Large intestine (tissue), 3 donors: Measurements from ENCODE around the gene PRPF19. TPM values are rescaled to one million over a fixed set of nuclear protein-coding genes. Genes with fewer than 3 reads are reported as not detected.

Source experiments
- DNase-seq, 2 donors: peaks; one replicate each; pipeline versions ENCODE4 v3.0.0 to v3.0.0-alpha.2; 2013
- H3K27ac ChIP-seq: one replicate; pipeline ENCODE4 v1.5.1; 2013; ENCODE audit warnings: low read length
- H3K27me3 ChIP-seq: 2 replicates; pipeline ENCODE4 v1.6.1; 2013; ENCODE audit warnings: low read length; ENCODE audit not compliant: control insufficient read depth, insufficient read depth
- H3K36me3 ChIP-seq: 2 replicates; pipeline ENCODE4 v1.6.1; 2013; ENCODE audit warnings: low read length; ENCODE audit not compliant: control insufficient read depth, insufficient read depth
- H3K4me1 ChIP-seq: one replicate; pipeline ENCODE4 v1.6.1; 2013; ENCODE audit warnings: low read length; ENCODE audit not compliant: control insufficient read depth, insufficient read depth
- H3K4me3 ChIP-seq: one replicate; pipeline ENCODE4 v1.5.1; 2013; ENCODE audit warnings: low read length
- H3K9me3 ChIP-seq: one replicate; pipeline ENCODE4 v1.6.1; 2013; ENCODE audit warnings: mild to moderate bottlenecking, low read depth, low read length, moderate library complexity; ENCODE audit not compliant: control insufficient read depth
- WGBS: methylation state at CpG from one replicate; pipeline ENCODE4 v1.1.5; 2013; ENCODE audit warnings: low lambda C conversion rate; ENCODE audit not compliant: insufficient coverage; 5-methylcytosine and 5-hydroxymethylcytosine counted together
- polyA plus RNA-seq: library from polyadenylated mRNA; unstranded; fragments of 120-200 nt; gene quantifications from one replicate; pipeline ENCODE4 v1.2.1, GENCODE V29; 2013

Gene PRPF19
- polyA plus RNA-seq, 1 donor, result 92.6 TPM

GRCh38 chr11:60939301-60939700 lies 32.9 kb upstream of the PRPF19 start:
- Histone ChIP-seq H3K36me3 (peaks cover 3% of the 10 kb centered on the region), H3K9me3 (no peaks in the 10 kb centered on the region), H3K27me3 (no peaks in the 10 kb centered on the region), H3K27ac (no peak overlapping the region), H3K4me1 (peaks cover 10% of the 10 kb centered on the region), H3K4me3 (no peak overlapping the region)
- no peak for DNase-seq
- WGBS, result no CpG with 5 or more reads among the region's 7 CpGs

GRCh38 chr11:60938500-60938899 lies 32.1 kb upstream of the PRPF19 start:
- peaks cover 3% of the 10 kb centered on the region for H3K36me3 ChIP-seq
- H3K27me3 ChIP-seq, result no peaks in the 10 kb centered on the region
- peaks cover 10% of the 10 kb centered on the region for H3K4me1 ChIP-seq
- H3K4me3 ChIP-seq, result no peak overlapping the region
- no peak overlapping the region for H3K27ac ChIP-seq
- no peaks in the 10 kb centered on the region for H3K9me3 ChIP-seq
- no peak for DNase-seq
- no CpG with 5 or more reads among the region's 9 CpGs for WGBS

GRCh38 chr11:60937811-60938210 lies 31.4 kb upstream of the PRPF19 start:
- Histone ChIP-seq H3K9me3 (no peaks in the 10 kb centered on the region), H3K27ac (no peak overlapping the region), H3K4me1 (peaks cover 10% of the 10 kb centered on the region), H3K4me3 (no peak overlapping the region), H3K27me3 (no peaks in the 10 kb centered on the region), H3K36me3 (peaks cover 3% of the 10 kb centered on the region)
- no peak for DNase-seq
- no CpG with 5 or more reads among the region's 8 CpGs for WGBS

GRCh38 chr11:60937144-60937527 lies 30.8 kb upstream of the PRPF19 start:
- Histone ChIP-seq H3K36me3 (peaks cover 4% of the 10 kb centered on the region), H3K27me3 (no peaks in the 10 kb centered on the region), H3K4me1 (peaks cover 10% of the 10 kb centered on the region), H3K27ac (no peak overlapping the region), H3K4me3 (no peak overlapping the region), H3K9me3 (no peaks in the 10 kb centered on the region)
- WGBS, result no CpG with 5 or more reads among the region's 12 CpGs
- DNase-seq, result no peak

- H3K27ac ChIP-seq, result no peak overlapping the region
- no peak for DNase-seq
- no peaks in the 10 kb centered on the region for H3K9me3 ChIP-seq
- H3K4me3 ChIP-seq, result no peak overlapping the region
- no peaks in the 10 kb centered on the region for H3K27me3 ChIP-seq
- peaks cover 7% of the 10 kb centered on the region for H3K36me3 ChIP-seq
- no CpG with 5 or more reads among the region's 18 CpGs for WGBS
- peaks cover 10% of the 10 kb centered on the region for H3K4me1 ChIP-seq
Observed at GRCh38 chr11:60936467-60937143, 30.2 kb upstream of the PRPF19 start.

- no peaks in the 10 kb centered on the region for H3K9me3 ChIP-seq
- no peak for DNase-seq
- H3K27me3 ChIP-seq, result no peaks in the 10 kb centered on the region
- H3K36me3 ChIP-seq, result peaks cover 11% of the 10 kb centered on the region
- H3K4me1 ChIP-seq, result peaks cover 10% of the 10 kb centered on the region
- no peak overlapping the region for H3K27ac ChIP-seq
- WGBS, result no CpG with 5 or more reads among the region's 27 CpGs
- no peak overlapping the region for H3K4me3 ChIP-seq
Observed at GRCh38 chr11:60935676-60936442, 29.5 kb upstream of the PRPF19 start.

- Histone ChIP-seq H3K36me3 (peaks cover 11% of the 10 kb centered on the region), H3K27me3 (no peaks in the 10 kb centered on the region), H3K27ac (no peak overlapping the region), H3K9me3 (no peaks in the 10 kb centered on the region), H3K4me3 (no peak overlapping the region), H3K4me1 (peaks cover 8% of the 10 kb centered on the region)
- DNase-seq, result no peak
- WGBS, result no CpG with 5 or more reads among the region's 21 CpGs
Observed at GRCh38 chr11:60934790-60935605, 28.6 kb upstream of the PRPF19 start.

GRCh38 chr11:60934124-60934789 lies 27.9 kb upstream of the PRPF19 start:
- WGBS, result no CpG with 5 or more reads among the region's 57 CpGs
- no peak overlapping the region for H3K27ac ChIP-seq
- no peak for DNase-seq
- no peak overlapping the region for H3K4me3 ChIP-seq
- H3K36me3 ChIP-seq, result peaks cover 11% of the 10 kb centered on the region
- no peaks in the 10 kb centered on the region for H3K27me3 ChIP-seq
- H3K9me3 ChIP-seq, result no peaks in the 10 kb centered on the region
- H3K4me1 ChIP-seq, result peaks cover 10% of the 10 kb centered on the region

- WGBS, result no CpG with 5 or more reads among the region's 37 CpGs
- H3K27ac ChIP-seq, result no peak overlapping the region
- peaks cover 11% of the 10 kb centered on the region for H3K4me1 ChIP-seq
- DNase-seq, result no peak
- H3K27me3 ChIP-seq, result no peaks in the 10 kb centered on the region
- no peak overlapping the region for H3K4me3 ChIP-seq
- H3K9me3 ChIP-seq, result no peaks in the 10 kb centered on the region
- peaks cover 14% of the 10 kb centered on the region for H3K36me3 ChIP-seq
Observed at GRCh38 chr11:60933416-60934123, 27.2 kb upstream of the PRPF19 start.
